Measurements from ENCODE around the gene SLC44A1.

Gene SLC44A1

DNA sequence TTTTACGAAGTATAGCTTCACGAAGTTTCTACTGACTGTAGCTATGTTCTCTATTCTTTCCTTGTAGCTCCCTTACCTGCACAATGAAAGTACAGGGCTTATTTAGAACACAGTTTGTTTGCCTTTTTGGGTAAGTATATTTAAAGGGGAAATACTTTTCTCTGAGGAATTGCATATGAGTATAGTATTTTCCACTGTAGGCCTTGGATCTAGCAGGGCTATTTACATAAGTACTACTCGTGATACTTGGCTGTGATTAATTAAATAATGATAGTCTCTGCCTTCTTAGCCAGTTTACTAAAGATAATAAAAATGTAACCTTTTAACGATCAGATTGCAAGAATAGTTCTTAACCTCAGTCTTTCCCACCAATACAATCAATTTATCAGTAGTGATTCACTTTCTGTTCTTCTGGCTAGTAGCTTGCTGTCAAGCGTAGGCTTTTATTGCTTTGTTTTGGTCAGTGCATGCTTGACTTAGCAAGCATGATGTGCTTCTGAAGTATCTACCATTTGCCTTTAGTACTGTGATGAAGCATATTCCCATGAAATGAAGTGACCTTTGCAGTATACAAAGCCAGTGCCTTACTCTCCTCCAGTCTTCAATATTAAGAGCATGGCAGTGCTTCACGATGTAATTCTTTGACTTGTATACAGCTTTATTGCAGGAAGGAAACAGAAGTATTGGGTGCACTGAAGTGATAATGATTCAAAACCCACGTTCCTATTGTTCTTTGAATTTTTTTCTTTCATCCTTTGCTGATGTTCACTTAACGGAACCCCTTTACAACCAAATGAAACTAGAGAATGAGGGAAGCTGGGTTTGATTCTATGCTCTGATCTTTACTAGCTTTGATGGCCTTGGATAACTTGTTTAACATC is 64.2 kb downstream of the SLC44A1 start:
- DNase-seq (ENCODE audit: low spot score): no peak

DNA sequence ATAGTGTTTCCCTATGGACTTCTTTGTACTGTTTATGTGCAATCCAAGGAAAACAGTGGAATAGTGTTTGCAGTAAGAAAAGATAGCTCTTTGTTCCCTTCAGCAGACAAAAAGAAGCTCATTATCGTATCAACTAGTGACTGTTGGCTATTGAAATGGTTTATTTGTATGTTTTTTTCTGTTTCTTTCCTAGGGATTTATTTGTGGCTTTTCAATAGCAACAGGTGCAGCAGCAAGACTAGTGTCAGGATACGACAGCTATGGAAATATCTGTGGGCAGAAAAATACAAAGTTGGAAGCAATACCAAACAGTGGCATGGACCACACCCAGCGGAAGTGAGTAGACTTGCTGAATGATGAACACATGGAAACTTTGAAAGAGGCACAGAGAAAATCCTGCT is 65.1 kb downstream of the SLC44A1 start:
- no peak for DNase-seq (ENCODE audit: low spot score)
- TF ChIP-seq, protein P1, sequence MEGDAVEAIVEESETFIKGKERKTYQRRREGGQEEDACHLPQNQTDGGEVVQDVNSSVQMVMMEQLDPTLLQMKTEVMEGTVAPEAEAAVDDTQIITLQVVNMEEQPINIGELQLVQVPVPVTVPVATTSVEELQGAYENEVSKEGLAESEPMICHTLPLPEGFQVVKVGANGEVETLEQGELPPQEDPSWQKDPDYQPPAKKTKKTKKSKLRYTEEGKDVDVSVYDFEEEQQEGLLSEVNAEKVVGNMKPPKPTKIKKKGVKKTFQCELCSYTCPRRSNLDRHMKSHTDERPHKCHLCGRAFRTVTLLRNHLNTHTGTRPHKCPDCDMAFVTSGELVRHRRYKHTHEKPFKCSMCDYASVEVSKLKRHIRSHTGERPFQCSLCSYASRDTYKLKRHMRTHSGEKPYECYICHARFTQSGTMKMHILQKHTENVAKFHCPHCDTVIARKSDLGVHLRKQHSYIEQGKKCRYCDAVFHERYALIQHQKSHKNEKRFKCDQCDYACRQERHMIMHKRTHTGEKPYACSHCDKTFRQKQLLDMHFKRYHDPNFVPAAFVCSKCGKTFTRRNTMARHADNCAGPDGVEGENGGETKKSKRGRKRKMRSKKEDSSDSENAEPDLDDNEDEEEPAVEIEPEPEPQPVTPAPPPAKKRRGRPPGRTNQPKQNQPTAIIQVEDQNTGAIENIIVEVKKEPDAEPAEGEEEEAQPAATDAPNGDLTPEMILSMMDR (IDR thresholded peaks at IDR 0.05; ENCODE audit: extremely low read depth, missing control alignments): no peak

More for the DNA sequence above, 64.2 kb downstream of the SLC44A1 start:
- TF ChIP-seq, protein P1 (IDR thresholded peaks at IDR 0.05; ENCODE audit: extremely low read depth, missing control alignments): no peak

DNA sequence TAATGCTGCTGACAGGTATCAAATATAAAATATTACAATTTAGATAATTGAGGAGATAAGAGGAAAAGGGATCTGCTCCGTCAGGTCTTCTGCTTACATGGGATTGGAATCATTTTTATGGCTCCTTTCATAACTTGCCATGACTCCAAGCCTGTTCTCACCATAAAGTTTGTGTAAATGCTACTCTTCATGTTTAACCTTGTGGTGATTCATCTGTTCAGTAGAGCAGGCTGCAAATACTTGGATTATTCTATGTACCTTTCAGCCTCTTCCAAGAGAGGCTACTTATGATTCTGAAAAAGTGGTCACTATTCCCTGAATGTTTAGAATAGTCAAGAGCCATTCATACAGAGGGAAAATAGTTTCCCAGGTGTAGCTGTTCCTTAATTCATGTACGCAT is 66.9 kb downstream of the SLC44A1 start:
- no peak for DNase-seq (ENCODE audit: low spot score)
- TF ChIP-seq, protein P1 (IDR thresholded peaks at IDR 0.05; ENCODE audit: extremely low read depth, missing control alignments): no peak

DNA sequence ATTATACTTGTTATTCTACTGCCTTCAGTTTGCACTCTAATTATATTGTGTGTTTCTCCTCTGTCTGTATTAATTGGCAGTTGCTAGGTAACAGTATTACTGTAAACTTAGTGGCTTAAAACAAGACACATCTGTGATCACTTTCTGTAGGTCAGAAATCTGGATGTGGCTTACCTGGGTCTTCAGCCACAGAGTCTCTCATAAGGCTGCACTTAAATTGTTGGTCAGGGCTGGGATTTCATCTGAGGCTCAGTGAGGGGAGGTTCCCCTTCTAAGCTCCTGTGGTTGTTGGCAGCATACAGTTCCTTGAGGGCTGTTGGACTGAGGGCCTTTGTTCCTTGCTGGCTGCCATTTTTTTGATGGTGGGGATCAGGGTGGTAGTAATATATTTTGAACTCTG is 68.8 kb downstream of the SLC44A1 start:
- TF ChIP-seq, protein P1 (IDR thresholded peaks at IDR 0.05; ENCODE audit: extremely low read depth, missing control alignments): no peak
- DNase-seq (ENCODE audit: low spot score): no peak

DNA sequence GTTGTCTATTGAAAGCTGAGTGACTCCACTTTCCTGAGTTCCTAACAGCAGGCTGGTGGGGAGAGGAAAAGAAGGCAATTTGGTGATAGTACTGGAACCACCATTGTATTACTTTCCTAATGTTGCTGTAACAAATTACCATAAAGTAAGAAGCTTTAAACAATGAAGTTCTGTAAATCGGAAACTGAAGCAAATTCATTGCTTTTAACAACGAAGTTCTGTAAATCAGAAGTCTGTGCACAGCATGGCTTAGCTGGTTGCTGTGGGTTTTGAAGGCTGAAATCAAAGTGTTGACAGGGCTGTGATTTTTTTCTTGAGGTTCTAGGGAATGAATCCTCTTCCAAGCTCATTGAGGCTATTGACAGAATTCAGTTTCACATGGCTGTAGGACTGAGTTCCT is 72.3 kb downstream of the SLC44A1 start:
- TF ChIP-seq, protein P1 (IDR thresholded peaks at IDR 0.05; ENCODE audit: extremely low read depth, missing control alignments): no peak
- no peak for DNase-seq (ENCODE audit: low spot score)

DNA sequence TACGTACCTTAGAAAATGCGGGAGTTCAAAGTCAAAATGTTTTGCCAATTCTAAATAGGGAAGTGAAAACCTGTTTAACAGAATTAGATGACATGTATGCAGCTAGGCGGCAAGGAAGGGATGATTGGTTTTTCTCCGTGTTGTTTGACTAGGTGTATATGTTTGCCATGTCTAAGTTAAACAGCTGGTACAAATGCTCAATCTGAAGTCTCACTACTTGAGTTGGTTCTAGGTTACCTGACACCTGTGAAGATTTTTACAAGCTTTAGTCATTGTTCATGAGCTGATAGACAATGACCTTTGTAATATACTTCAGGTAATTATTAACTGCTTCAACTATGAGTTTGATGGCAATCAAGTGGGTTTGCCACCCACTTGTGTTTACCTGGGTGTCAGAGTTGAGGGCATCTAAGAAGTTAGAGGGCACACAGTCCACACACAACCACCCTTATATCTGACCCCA is 74.3 kb downstream of the SLC44A1 start:
- TF ChIP-seq, protein P1 (IDR thresholded peaks at IDR 0.05; ENCODE audit: extremely low read depth, missing control alignments): no peak
- DNase-seq (ENCODE audit: low spot score): no peak

DNA sequence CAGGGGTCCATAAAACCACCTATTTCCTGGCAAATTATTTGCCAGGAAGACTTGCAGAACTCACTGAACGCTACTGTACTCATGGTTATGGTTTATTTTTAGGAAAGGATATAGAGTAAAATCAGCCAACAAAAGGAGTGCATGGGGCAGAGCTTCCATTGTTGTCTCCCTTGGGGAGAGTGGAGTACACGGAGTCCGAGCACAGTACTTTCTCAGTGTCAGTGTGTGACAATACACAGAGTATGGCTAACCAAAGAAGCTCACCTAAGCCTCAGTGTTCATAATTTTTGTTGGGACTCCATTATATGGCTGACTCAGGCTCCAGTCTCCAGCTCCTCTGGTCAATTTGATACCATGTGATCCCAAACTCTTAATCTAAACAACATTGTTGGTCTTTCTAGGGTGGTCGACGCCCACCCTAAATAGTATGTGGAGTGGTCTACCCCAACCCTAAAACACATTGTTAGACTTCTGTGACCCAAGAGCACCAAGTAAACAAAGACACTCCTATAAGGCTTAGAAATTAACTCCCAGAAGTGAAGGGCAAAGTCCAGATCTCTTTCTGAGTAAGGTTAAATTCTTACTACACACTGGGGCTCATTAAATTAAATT is 74.9 kb downstream of the SLC44A1 start:
- DNase-seq (ENCODE audit: low spot score): no peak
- TF ChIP-seq, protein P1 (IDR thresholded peaks at IDR 0.05; ENCODE audit: extremely low read depth, missing control alignments): no peak
